GM19438 (cell line): ENCODE measurements around the gene FLCN.
"Not testable (repeated sequence)": the region's sequence is repeated elsewhere in the genome, so short reads cannot be mapped to it uniquely, and the experiment has no call there.

Experiments
- ATAC-seq: cut with Tn5 transposase; IDR thresholded peaks from one replicate; pipeline ENCODE4 v1.9.1; 2021; ENCODE audit warnings: low read depth; ENCODE audit not compliant: unreplicated experiment

FLCN gene

GRCh38 chr17:17214646-17215436 lies 22.1 kb downstream of the FLCN start:
- no peak for ATAC-seq

GRCh38 chr17:17213775-17214174 lies 23.2 kb downstream of the FLCN start:
- no peak for ATAC-seq

GRCh38 chr17:17207998-17208397 lies 29.0 kb downstream of the FLCN start:
- ATAC-seq = no peak

GRCh38 chr17:17206913-17207335 lies 30.0 kb downstream of the FLCN start:
- no peak for ATAC-seq

- ATAC-seq = peak; percentile 58
These were observed 30.6 kb downstream of the FLCN start, which contains the start of gene PLD6 for GRCh38 chr17:17206124-17206912. Gene PLD6, minus strand, starts transcription at chr17:17206333. Its CDS starts 47 bp downstream, at chr17:17206286.

- ATAC-seq = peak; percentile 48
These were observed 31.4 kb downstream of the FLCN start for GRCh38 chr17:17205368-17206123.

GRCh38 chr17:17204635-17205231 lies 32.2 kb downstream of the FLCN start:
- ATAC-seq = no peak

- ATAC-seq = no peak
These were observed 32.9 kb downstream of the FLCN start for GRCh38 chr17:17204041-17204591.

- ATAC-seq = no peak
These were observed 33.7 kb downstream of the FLCN start for GRCh38 chr17:17203173-17203730.

- no peak for ATAC-seq
These were observed 35.1 kb downstream of the FLCN start for GRCh38 chr17:17201907-17202306.

GRCh38 chr17:17201271-17201670 lies 35.7 kb downstream of the FLCN start:
- no peak for ATAC-seq

- ATAC-seq = no peak
These were observed 36.1 kb downstream of the FLCN start for GRCh38 chr17:17200831-17201230.

GRCh38 chr17:17200311-17200710 lies 36.7 kb downstream of the FLCN start:
- ATAC-seq = no peak

- ATAC-seq = no peak
These were observed 38.7 kb downstream of the FLCN start for GRCh38 chr17:17198281-17198680.

GRCh38 chr17:17196776-17197175 lies 40.2 kb downstream of the FLCN start:
- ATAC-seq = no peak

- not testable (repeated sequence) for ATAC-seq
These were observed 41.5 kb downstream of the FLCN start for GRCh38 chr17:17195466-17195865.

GRCh38 chr17:17191961-17192381 lies 45.0 kb downstream of the FLCN start:
- no peak for ATAC-seq

- ATAC-seq = no peak
These were observed 45.6 kb downstream of the FLCN start for GRCh38 chr17:17191346-17191792.

GRCh38 chr17:17190188-17190587 lies 46.8 kb downstream of the FLCN start:
- no peak for ATAC-seq

GRCh38 chr17:17189559-17189958 lies 47.4 kb downstream of the FLCN start:
- ATAC-seq = no peak
